GM12878 (cell line): ENCODE measurements around the gene KIR2DL4. TPM values are rescaled to one million over a fixed set of nuclear protein-coding genes. Genes with fewer than 3 reads are reported as not detected.

ENCODE experiments used
- ATAC-seq: fragments of 200-7000 bp; cut with Tn5 transposase; 3 replicates; pipeline ENCODE4 v1.9.1; 2020; ENCODE audit warnings: mild to moderate bottlenecking, moderate library complexity
- BruUV-seq: library from RNA; stranded (reverse); fragments of 400-500 nt; replicated peaks from 2 replicates; lab custom pipeline; 2021; lab: Mats Ljungman, UMichigan
- CTCF ChIA-PET: fragments of 300-600 bp; sonication (Branson Sonifier 250); formaldehyde crosslinking; extraction: SDS; loops from one replicate; lab custom pipeline; 2021; ENCODE audit warnings: inconsistent platforms; lab: Yijun Ruan, JAX
- POLR2A ChIA-PET: fragments of 350-600 bp; formaldehyde crosslinking; extraction: SDS; loops from one replicate; lab custom pipeline; 2021; ENCODE audit warnings: inconsistent platforms; lab: Charles Lee
- RAD21 ChIA-PET: fragments of 300-600 bp; sonication (Branson Sonifier 250); formaldehyde crosslinking; loops from one replicate; lab custom pipeline; 2023; ENCODE audit warnings: antibody characterized with exemption; ENCODE audit not compliant: unreplicated experiment; lab: Charles Lee
- SMC1A ChIA-PET: fragments of 300-600 bp; sonication (Branson Sonifier 250); formaldehyde crosslinking; loops from one replicate; lab custom pipeline; 2023; ENCODE audit not compliant: unreplicated experiment, uncharacterized antibody; lab: Charles Lee
- DNase-seq: peaks from one replicate; pipeline ENCODE4 v3.0.0-alpha.2; 2011; ENCODE audit warnings: low read depth, low spot score
- FAIRE-seq: peaks from 3 replicates; lab custom pipeline; 2011; peaks lifted over from hg19 to GRCh38; lab: Jason Lieb, UNC
- H2AFZ ChIP-seq: 2 replicates; pipeline ENCODE4 v1.6.0; 2011; ENCODE audit warnings: low read depth, low read length, control low read depth; ENCODE audit not compliant: control insufficient read depth
- H3K27ac ChIP-seq: 2 replicates; pipeline ENCODE4 v1.5.1; 2011; ENCODE audit warnings: control low read depth; ENCODE audit not compliant: control insufficient read depth, insufficient read depth
- H3K27me3 ChIP-seq, 2 experiments: replicated peaks in 1 of 2; 2 replicates each; pipeline versions ENCODE4 v1.6.0 to v1.6.1; 2011; ENCODE audit warnings: low read length in 1 of 2; ENCODE audit not compliant: control insufficient read depth in 2 of 2, insufficient read depth in 2 of 2
- H3K36me3 ChIP-seq, 2 experiments: 2 replicates each; pipeline ENCODE4 v1.5.1; 2011; ENCODE audit warnings: low read length in 1 of 2; ENCODE audit not compliant: control insufficient read depth in 2 of 2, insufficient read depth in 2 of 2
- H3K4me1 ChIP-seq: 2 replicates; pipeline ENCODE4 v1.6.1; 2011; ENCODE audit warnings: mild to moderate bottlenecking, low read length, moderate library complexity, mixed read lengths; ENCODE audit not compliant: control insufficient read depth, insufficient read depth
- H3K4me2 ChIP-seq: 2 replicates; pipeline ENCODE4 v1.6.0; 2011; ENCODE audit warnings: control low read depth; ENCODE audit not compliant: control insufficient read depth, insufficient read depth
- H3K4me3 ChIP-seq: fragments of 200-600 bp; sonication (generic); 2 replicates; pipeline ENCODE4 v1.5.1; 2016
- H3K79me2 ChIP-seq: 2 replicates; pipeline ENCODE4 v1.6.0; 2011; ENCODE audit warnings: low read length; ENCODE audit not compliant: control insufficient read depth, insufficient read depth
- H3K9ac ChIP-seq: 2 replicates; pipeline ENCODE4 v1.8.0; 2011; ENCODE audit warnings: low read length, control low read depth, mixed read lengths; ENCODE audit not compliant: control insufficient read depth, insufficient read depth
- H3K9me3 ChIP-seq: replicated peaks from 3 replicates; pipeline ENCODE4 v1.5.1; 2011; ENCODE audit warnings: mild to moderate bottlenecking, low read length; ENCODE audit not compliant: control insufficient read depth, insufficient read depth
- H4K20me1 ChIP-seq: 2 replicates; pipeline ENCODE4 v1.6.0; 2011; ENCODE audit not compliant: control insufficient read depth, insufficient read depth
- ELK1 ChIP-seq: IDR thresholded peaks from 2 replicates; pipeline ENCODE4 v1.6.1; 2012; ENCODE audit warnings: low read depth, low read length, improper control_type of control experiment
- EP300 ChIP-seq, 2 experiments: fragments of 150-350 bp in 1 of 2; IDR thresholded peaks; 2 replicates each; pipeline ENCODE4 v1.6.1; 2011 to 2012; ENCODE audit warnings: low read depth in 2 of 2, low read length in 2 of 2, borderline replicate concordance in 1 of 2, improper control_type of control experiment in 1 of 2, inconsistent platforms in 1 of 2; ENCODE audit not compliant: control insufficient read depth in 1 of 2
- JUND ChIP-seq: IDR thresholded peaks from 2 replicates; pipeline ENCODE4 v1.6.1; 2012; ENCODE audit warnings: low read depth, mild to moderate bottlenecking, low read length, improper control_type of control experiment, moderate library complexity
- LARP7 ChIP-seq: fragments of 450-650 bp; IDR thresholded peaks from 2 replicates; pipeline ENCODE4 v1.6.1; 2017; ENCODE audit warnings: mild to moderate bottlenecking
- RAD21 ChIP-seq: IDR thresholded peaks from 2 replicates; pipeline ENCODE4 v1.6.1; 2011; ENCODE audit warnings: mild to moderate bottlenecking, low read depth, low read length, moderate library complexity; ENCODE audit not compliant: insufficient read depth
- WGBS: methylation state at CpG from one replicate; pipeline ENCODE4 v1.1.6; 2016; ENCODE audit warnings: low lambda C conversion rate; ENCODE audit not compliant: insufficient replicate concordance, insufficient coverage; ENCODE audit errors: missing lambda C conversion rate; 5-methylcytosine and 5-hydroxymethylcytosine counted together
- in situ Hi-C: fragments of 300-500 bp; cut with MboI; formaldehyde crosslinking; loops from 9 replicates; pipeline ENCODE4 v1.14.3; 2018; ENCODE audit warnings: mixed read lengths
- intact Hi-C: fragments of 100-400 bp; cut with micrococcal nuclease; formaldehyde crosslinking; loops from one replicate; pipeline ENCODE4 v1.14.2; 2022; ENCODE audit not compliant: unreplicated experiment
- polyA plus RNA-seq, 11 experiments: library from polyadenylated mRNA; depleted of rRNA in 4 of 11; unstranded in 6 of 11; stranded (reverse) in 5 of 11; fragments of >200 nt; fragmentation: Nextera tagmentation in 4 of 11; fragmentation: Illumina TruSeq in 1 of 11; extraction: Ambion mirVana in 4 of 11; extraction: Trizol in 1 of 11; gene quantifications; 1 replicate in 1 of 11; 2 replicates in 10 of 11; pipeline versions ENCODE4 v1.2.1 to v1.2.3, GENCODE V29; 2011 to 2016; ENCODE audit warnings: inconsistent platforms in 2 of 11, missing spikeins in 2 of 11, low read depth in 1 of 11
- total RNA-seq, 4 experiments: library from RNA; depleted of rRNA in 3 of 4; stranded (reverse); fragments of >200 nt in 3 of 4; fragmentation: Illumina TruSeq in 1 of 4; extraction: Trizol in 1 of 4; gene quantifications; 2 replicates each; pipeline versions ENCODE4 v1.2.1 to v1.2.3, GENCODE V29; 2013 to 2021

The KIR2DL4 gene
- total and polyA plus RNA-seq, 10 of the 15 experiments (the other 5 are each of a cell fraction or from before 2014, with no cell fraction given), result 0.22 TPM; not detected in 9

GRCh38 chr19:54804571-54804970 lies 1.2 kb downstream of the KIR2DL4 start:
- Histone ChIP-seq H3K9ac (no peak overlapping the region), H4K20me1 (no peaks in the 10 kb centered on the region), H3K27ac (no peak overlapping the region), H3K79me2 (no peaks in the 10 kb centered on the region), H3K4me1 (no peaks in the 10 kb centered on the region), H3K9me3 (no peaks in the 10 kb centered on the region), H3K27me3 (no peaks in the 10 kb centered on the region), H3K4me3 (no peak overlapping the region), H3K4me2 (no peak overlapping the region), H2AFZ (no peak overlapping the region), H3K36me3 (no peaks in the 10 kb centered on the region)
- in situ Hi-C loops, result no loop called here
- no TSS peak for BruUV-seq
- no peak for ATAC-seq
- RAD21 ChIA-PET, result no interaction called here
- WGBS, result 51% methylated on average over 10 of the region's 10 CpGs
- CTCF ChIA-PET, result no interaction called here
- FAIRE-seq, result no peak
- POLR2A ChIA-PET, result no interaction called here
- intact Hi-C loops, result no loop called here
- TF ChIP-seq EP300 (IDR thresholded peaks at IDR 0.05; ENCODE audit: borderline replicate concordance in 1 of 2, control insufficient read depth in 1 of 2, low read depth in 2 of 2, low read length in 2 of 2), result no peak
- TF ChIP-seq LARP7, result no peak
- TF ChIP-seq ELK1, result no peak
- no peak for TF ChIP-seq RAD21
- TF ChIP-seq JUND, result no peak
- DNase-seq, result no peak
- SMC1A ChIA-PET, result no interaction called here
